OCI-LY1 (cell line): ENCODE measurements around the gene CYB5B.

Experiments used
- H2AFZ ChIP-seq: fragments of 200-600 bp; sonication (generic), shearing (Covaris generic); 2 replicates; pipeline ENCODE4 v1.6.0; 2014; ENCODE audit warnings: antibody characterized with exemption, mild to moderate bottlenecking, low read length
- H3F3A ChIP-seq: fragments of 200-600 bp; sonication (generic), shearing (Covaris generic); 2 replicates; pipeline ENCODE4 v1.6.0; 2014; ENCODE audit warnings: mild to moderate bottlenecking, antibody characterized with exemption, low read length, moderate library complexity; ENCODE audit not compliant: insufficient read depth
- H3K27ac ChIP-seq: fragments of 200-600 bp; sonication (generic); 2 replicates; pipeline ENCODE4 v1.5.1; 2014; ENCODE audit warnings: low read length, mixed run types, mild to moderate bottlenecking, low read depth; ENCODE audit not compliant: poor library complexity, severe bottlenecking
- H3K27me3 ChIP-seq: fragments of 200-600 bp; sonication (generic); 2 replicates; pipeline ENCODE4 v1.6.0; 2014; ENCODE audit warnings: antibody characterized with exemption, mild to moderate bottlenecking, low read length, moderate library complexity; ENCODE audit not compliant: insufficient read depth
- H3K36me3 ChIP-seq: fragments of 200-600 bp; sonication (generic); 2 replicates; pipeline ENCODE4 v1.6.1; 2014; ENCODE audit warnings: mild to moderate bottlenecking, antibody characterized with exemption, low read length, moderate library complexity, mixed read lengths; ENCODE audit not compliant: insufficient read depth
- H3K4me1 ChIP-seq: fragments of 200-600 bp; sonication (generic); 2 replicates; pipeline ENCODE4 v1.5.1; 2014; ENCODE audit warnings: mild to moderate bottlenecking, low read length, moderate library complexity; ENCODE audit not compliant: insufficient read depth, severe bottlenecking
- H3K4me2 ChIP-seq: fragments of 200-600 bp; sonication (generic), shearing (Covaris generic); 2 replicates; pipeline ENCODE4 v1.6.1; 2014; ENCODE audit warnings: low read length
- H3K4me3 ChIP-seq: fragments of 200-600 bp; sonication (generic); 2 replicates; pipeline ENCODE4 v1.5.1; 2014; ENCODE audit warnings: low read length, low read depth, mild to moderate bottlenecking, mixed read lengths; ENCODE audit not compliant: poor library complexity, severe bottlenecking
- H3K79me2 ChIP-seq: fragments of 200-600 bp; shearing (Covaris generic); 2 replicates; pipeline ENCODE4 v1.6.1; 2016; ENCODE audit warnings: mixed run types, low read length, mixed read lengths; ENCODE audit not compliant: insufficient read depth
- H3K9ac ChIP-seq: fragments of 200-600 bp; sonication (generic), shearing (Covaris generic); 2 replicates; pipeline ENCODE4 v1.6.1; 2014; ENCODE audit warnings: mild to moderate bottlenecking, low read length, mixed read lengths
- H3K9me2 ChIP-seq: fragments of 200-600 bp; sonication (generic), shearing (Covaris generic); 2 replicates; pipeline ENCODE4 v1.6.1; 2014; ENCODE audit warnings: low read depth, mild to moderate bottlenecking, low read length, mixed read lengths
- H3K9me3 ChIP-seq: fragments of 200-600 bp; shearing (Covaris generic); 2 replicates; pipeline ENCODE4 v1.6.1; 2014; ENCODE audit warnings: low read length, mixed read lengths
- H4K20me1 ChIP-seq: fragments of 200-600 bp; sonication (generic), shearing (Covaris generic); 2 replicates; pipeline ENCODE4 v1.6.0; 2016; ENCODE audit warnings: mild to moderate bottlenecking, low read length; ENCODE audit not compliant: insufficient read depth
- EZH2 ChIP-seq: fragments of 200-600 bp; sonication (generic), shearing (Covaris generic); IDR thresholded peaks from 2 replicates; pipeline ENCODE4 v1.8.0; 2017; ENCODE audit warnings: borderline replicate concordance, mixed run types, mild to moderate bottlenecking, antibody characterized with exemption, low read length, moderate library complexity, mixed read lengths
- TF ChIP-seq, protein P1 (sequence below): fragments of 200-600 bp; sonication (generic), shearing (Covaris generic); IDR thresholded peaks from 2 replicates; pipeline ENCODE4 v1.5.1; 2017; ENCODE audit warnings: mild to moderate bottlenecking, antibody characterized with exemption, low read length, moderate library complexity, mixed read lengths

CYB5B gene

DNA sequence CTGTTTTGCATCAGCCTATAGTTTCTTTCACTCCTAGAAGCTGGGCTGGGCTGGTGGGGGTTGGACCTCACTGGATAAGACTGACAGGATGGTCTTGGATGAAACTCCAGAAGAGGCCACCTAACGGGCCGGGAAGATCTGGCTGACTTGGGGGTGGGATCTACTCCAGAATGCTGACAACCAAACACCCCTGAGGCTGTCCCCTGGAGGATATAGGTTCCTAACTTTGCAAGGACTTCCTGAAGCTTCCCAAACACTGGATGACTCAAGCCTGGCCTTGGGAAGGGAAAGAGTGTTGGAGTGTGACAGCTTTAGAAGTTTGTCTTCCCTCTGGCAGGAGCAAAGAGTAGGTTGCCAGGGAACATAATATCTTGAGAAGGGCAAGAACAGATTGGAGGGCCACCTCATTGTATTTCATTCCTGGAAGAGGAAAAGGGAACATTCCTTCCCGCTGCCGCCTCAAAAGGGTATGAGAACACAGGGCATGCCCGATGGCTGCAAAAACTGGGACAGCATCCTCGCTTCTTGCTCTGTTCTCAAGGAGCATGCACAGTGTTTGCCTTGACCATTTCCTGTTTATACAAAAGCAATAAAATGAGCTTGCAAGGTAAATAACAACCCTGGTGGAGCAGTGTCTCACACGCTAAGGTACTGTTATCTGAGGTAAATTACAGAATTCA, 6.8 kb upstream of the CYB5B start:
- TF ChIP-seq EZH2, result no peak
- TF ChIP-seq, protein P1, sequence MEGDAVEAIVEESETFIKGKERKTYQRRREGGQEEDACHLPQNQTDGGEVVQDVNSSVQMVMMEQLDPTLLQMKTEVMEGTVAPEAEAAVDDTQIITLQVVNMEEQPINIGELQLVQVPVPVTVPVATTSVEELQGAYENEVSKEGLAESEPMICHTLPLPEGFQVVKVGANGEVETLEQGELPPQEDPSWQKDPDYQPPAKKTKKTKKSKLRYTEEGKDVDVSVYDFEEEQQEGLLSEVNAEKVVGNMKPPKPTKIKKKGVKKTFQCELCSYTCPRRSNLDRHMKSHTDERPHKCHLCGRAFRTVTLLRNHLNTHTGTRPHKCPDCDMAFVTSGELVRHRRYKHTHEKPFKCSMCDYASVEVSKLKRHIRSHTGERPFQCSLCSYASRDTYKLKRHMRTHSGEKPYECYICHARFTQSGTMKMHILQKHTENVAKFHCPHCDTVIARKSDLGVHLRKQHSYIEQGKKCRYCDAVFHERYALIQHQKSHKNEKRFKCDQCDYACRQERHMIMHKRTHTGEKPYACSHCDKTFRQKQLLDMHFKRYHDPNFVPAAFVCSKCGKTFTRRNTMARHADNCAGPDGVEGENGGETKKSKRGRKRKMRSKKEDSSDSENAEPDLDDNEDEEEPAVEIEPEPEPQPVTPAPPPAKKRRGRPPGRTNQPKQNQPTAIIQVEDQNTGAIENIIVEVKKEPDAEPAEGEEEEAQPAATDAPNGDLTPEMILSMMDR, result no peak
- Histone ChIP-seq H3K4me3 (no peak overlapping the region), H3K27me3 (no peaks in the 10 kb centered on the region), H3F3A (no peaks in the 10 kb centered on the region), H3K9me2 (no peaks in the 10 kb centered on the region), H2AFZ (no peak overlapping the region), H3K4me1 (no peaks in the 10 kb centered on the region), H3K9me3 (no peaks in the 10 kb centered on the region), H3K4me2 (no peak overlapping the region), H3K79me2 (no peaks in the 10 kb centered on the region), H4K20me1 (no peaks in the 10 kb centered on the region), H3K36me3 (no peaks in the 10 kb centered on the region), H3K27ac (no peak overlapping the region), H3K9ac (no peak overlapping the region)

DNA sequence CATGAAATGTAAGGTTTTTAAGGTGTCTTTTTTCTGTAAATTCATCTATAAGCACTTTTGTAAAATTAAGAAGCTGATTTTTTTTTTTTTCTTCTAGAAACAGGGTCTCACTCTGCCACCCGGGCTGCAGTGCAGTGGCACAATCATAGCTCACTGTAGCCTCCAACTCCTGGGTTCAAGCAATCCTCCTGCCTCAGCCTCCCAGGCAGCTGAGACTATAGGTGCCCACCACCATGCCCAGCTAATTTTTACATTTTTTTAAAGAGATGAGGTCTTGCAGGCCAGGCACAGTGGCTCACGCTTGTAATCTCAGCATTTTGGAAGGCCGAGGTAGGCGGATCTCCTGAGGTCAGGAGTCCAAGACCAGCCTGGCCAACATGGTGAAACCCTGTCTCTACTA, 4.5 kb upstream of the CYB5B start:
- H3K4me2 ChIP-seq, result no peak overlapping the region
- no peaks in the 10 kb centered on the region for H3K27me3 ChIP-seq
- H3K27ac ChIP-seq, result no peak overlapping the region
- H3F3A ChIP-seq, result no peaks in the 10 kb centered on the region
- peaks cover 7% of the 10 kb centered on the region for H3K4me1 ChIP-seq
- no peaks in the 10 kb centered on the region for H4K20me1 ChIP-seq
- no peaks in the 10 kb centered on the region for H3K9me3 ChIP-seq
- H3K9ac ChIP-seq, result no peak overlapping the region
- TF ChIP-seq, protein P1, result no peak
- TF ChIP-seq EZH2, result no peak
- H3K4me3 ChIP-seq, result no peak overlapping the region
- H3K36me3 ChIP-seq, result no peaks in the 10 kb centered on the region
- H3K79me2 ChIP-seq, result peaks cover 4% of the 10 kb centered on the region
- no peaks in the 10 kb centered on the region for H3K9me2 ChIP-seq
- no peak overlapping the region for H2AFZ ChIP-seq

DNA sequence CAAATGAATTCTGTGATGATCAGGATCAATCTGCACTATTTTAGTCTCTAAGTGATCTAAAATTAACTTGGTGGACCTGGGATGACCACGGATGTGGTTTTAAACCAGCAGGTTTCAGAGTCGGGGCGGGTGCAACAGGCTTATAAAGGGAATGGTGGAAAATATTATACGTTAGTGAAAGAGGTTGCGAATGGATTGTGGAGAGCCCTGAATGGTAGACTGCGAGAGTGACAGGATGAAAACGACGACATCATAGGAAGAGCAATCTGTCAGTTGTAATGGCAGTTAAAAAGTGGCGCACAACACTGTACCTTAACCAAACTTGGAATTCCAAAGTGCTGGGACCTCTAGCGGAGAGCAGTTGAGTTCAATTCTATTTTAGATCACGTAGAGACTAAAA, 1.2 kb upstream of the CYB5B start:
- no peak overlapping the region for H3K4me2 ChIP-seq
- H3K27me3 ChIP-seq, result no peaks in the 10 kb centered on the region
- peaks cover 16% of the 10 kb centered on the region for H3K36me3 ChIP-seq
- H3K4me3 ChIP-seq, result no peak overlapping the region
- H3K9me3 ChIP-seq, result no peaks in the 10 kb centered on the region
- TF ChIP-seq EZH2, result no peak
- TF ChIP-seq, protein P1, result no peak
- H3K79me2 ChIP-seq, result peaks cover 20% of the 10 kb centered on the region
- no peak overlapping the region for H2AFZ ChIP-seq
- no peaks in the 10 kb centered on the region for H4K20me1 ChIP-seq
- no peaks in the 10 kb centered on the region for H3K9me2 ChIP-seq
- no peak overlapping the region for H3K9ac ChIP-seq
- peaks cover 19% of the 10 kb centered on the region for H3K4me1 ChIP-seq
- H3K27ac ChIP-seq, result no peak overlapping the region
- H3F3A ChIP-seq, result no peaks in the 10 kb centered on the region
